Keratinocyte (primary cell): ENCODE results near the gene TMCO4. TPM values are rescaled to one million over a fixed set of nuclear protein-coding genes. Genes with fewer than 3 reads are reported as not detected.
"Not testable (repeated sequence)": the region's sequence is repeated elsewhere in the genome, so short reads cannot be mapped to it uniquely, and the experiment has no call there.

Source experiments
- DNase-seq: peaks from one replicate; pipeline ENCODE4 v3.0.0-alpha.2; 2011; ENCODE audit warnings: low read depth, missing footprints, low spot score
- FAIRE-seq: peaks from 2 replicates; lab custom pipeline; 2011; peaks lifted over from hg19 to GRCh38; lab: Jason Lieb, UNC
- H2AFZ ChIP-seq: 2 replicates; pipeline ENCODE4 v1.6.0; 2012; ENCODE audit warnings: low read length, control low read depth, inconsistent platforms; ENCODE audit not compliant: control insufficient read depth
- H3K27ac ChIP-seq: 2 replicates; pipeline ENCODE4 v1.5.1; 2011; ENCODE audit warnings: low read length; ENCODE audit not compliant: control insufficient read depth, insufficient read depth
- H3K27me3 ChIP-seq: 3 replicates; pipeline ENCODE4 v1.6.0; 2011; ENCODE audit warnings: low read length; ENCODE audit not compliant: control insufficient read depth, insufficient read depth; ENCODE audit errors: extremely low read depth
- H3K36me3 ChIP-seq, 2 experiments: 2 replicates in 1 of 2; 3 replicates in 1 of 2; pipeline ENCODE4 v1.5.1; 2011; ENCODE audit warnings: low read length in 2 of 2, mild to moderate bottlenecking in 1 of 2; ENCODE audit not compliant: control insufficient read depth in 2 of 2, insufficient read depth in 2 of 2; ENCODE audit errors: extremely low read depth in 1 of 2
- H3K4me1 ChIP-seq: 3 replicates; pipeline ENCODE4 v1.5.1; 2011; ENCODE audit warnings: low read length; ENCODE audit not compliant: control insufficient read depth, insufficient read depth; ENCODE audit errors: extremely low read depth
- H3K4me2 ChIP-seq: 3 replicates; pipeline ENCODE4 v1.6.0; 2011; ENCODE audit warnings: low read depth, low read length; ENCODE audit not compliant: control insufficient read depth, insufficient read depth; ENCODE audit errors: extremely low read depth
- H3K4me3 ChIP-seq, 3 experiments: fragments of 200-600 bp in 1 of 3; sonication (generic) in 1 of 3; 2 replicates in 2 of 3; 3 replicates in 1 of 3; pipeline ENCODE4 v1.5.1; 2011 to 2016; ENCODE audit warnings: low read length in 3 of 3, mild to moderate bottlenecking in 3 of 3, control low read depth in 2 of 3, inconsistent platforms in 1 of 3, low read depth in 1 of 3, mixed read lengths in 1 of 3, mixed run types in 1 of 3, moderate library complexity in 1 of 3; ENCODE audit not compliant: control insufficient read depth in 2 of 3, insufficient read depth in 2 of 3; ENCODE audit errors: extremely low read depth in 1 of 3
- H3K79me2 ChIP-seq: 2 replicates; pipeline ENCODE4 v1.6.0; 2012; ENCODE audit warnings: low read length; ENCODE audit not compliant: control insufficient read depth, insufficient read depth
- H3K9ac ChIP-seq: 3 replicates; pipeline ENCODE4 v1.6.0; 2011; ENCODE audit warnings: low read length; ENCODE audit not compliant: control insufficient read depth, insufficient read depth; ENCODE audit errors: extremely low read depth
- H3K9me1 ChIP-seq: 3 replicates; pipeline ENCODE4 v1.6.0; 2011; ENCODE audit warnings: low read length; ENCODE audit not compliant: control insufficient read depth, insufficient read depth; ENCODE audit errors: extremely low read depth
- H3K9me3 ChIP-seq: 2 replicates; pipeline ENCODE4 v1.5.1; 2012; ENCODE audit warnings: low read depth, low read length; ENCODE audit not compliant: control insufficient read depth
- H4K20me1 ChIP-seq: 3 replicates; pipeline ENCODE4 v1.6.0; 2011; ENCODE audit warnings: low read length; ENCODE audit not compliant: control insufficient read depth, insufficient read depth; ENCODE audit errors: extremely low read depth
- EZH2 ChIP-seq: IDR thresholded peaks from one replicate; pipeline ENCODE4 v1.6.1; 2012; ENCODE audit warnings: inconsistent platforms, mild to moderate bottlenecking, low read length, moderate library complexity
- dilution Hi-C: fragments of 300-500 bp; cut with MboI; formaldehyde crosslinking; loops from one replicate; pipeline ENCODE4 v1.7.0; 2020; ENCODE audit warnings: low sequenced_read_pairs; ENCODE audit not compliant: extremely low pct_ligation_motif_present
- polyA minus RNA-seq, 3 experiments: library from RNA; depleted of rRNA, polyadenylated mRNA; stranded (reverse); fragments of >200 nt; gene quantifications; 1 replicate in 1 of 3; 2 replicates in 1 of 3; 3 replicates in 1 of 3; pipeline ENCODE4 v1.2.3, GENCODE V29; 2011
- polyA plus RNA-seq, 5 experiments: library from polyadenylated mRNA; depleted of rRNA in 3 of 5; stranded (reverse) in 3 of 5; stranded (forward) in 1 of 5; unstranded in 1 of 5; fragments of >200 nt; gene quantifications; 1 replicate in 1 of 5; 2 replicates in 3 of 5; 3 replicates in 1 of 5; pipeline versions ENCODE4 v1.2.1 to v1.2.3, GENCODE V29; 2011 to 2012; ENCODE audit warnings: missing spikeins in 2 of 5, low read depth in 1 of 5, low replicate concordance in 1 of 5
- TF ChIP-seq, protein P1 (sequence below), 3 experiments: IDR thresholded peaks in 1 of 3; conservative IDR thresholded peaks in 1 of 3; optimal IDR thresholded peaks in 1 of 3; 2 replicates in 2 of 3; 3 replicates in 1 of 3; pipeline versions ENCODE3 to v1.5.1; 2011; ENCODE audit warnings: low read length in 3 of 3, mild to moderate bottlenecking in 3 of 3, moderate library complexity in 2 of 3, control low read depth in 1 of 3, inconsistent platforms in 1 of 3; ENCODE audit not compliant: insufficient read depth in 2 of 3; ENCODE audit errors: extremely low read depth in 1 of 3

TMCO4 gene
- polyA plus RNA-seq (1.2 to 2.2 TPM (median 1.2 TPM) in 3 replicates), polyA minus RNA-seq (1.3 to 2.5 TPM (median 1.8 TPM) in 3 replicates)
- polyA plus RNA-seq (2011; ENCODE audit: low read depth) = 0.54 TPM
- 1.6 and 1.7 TPM in 2 replicates for polyA plus RNA-seq (2011; cell fraction: cytosol; rRNA removed)
- polyA plus RNA-seq (2011; cell fraction: nucleus; rRNA removed) = 2.0 and 2.4 TPM in 2 replicates
- 0.52 and 2.2 TPM in 2 replicates for polyA plus RNA-seq (2012; ENCODE audit: low replicate concordance)
- 1.5 TPM for polyA minus RNA-seq (2011; cell fraction: cytosol; rRNA and poly(A)+ RNA removed)
- polyA minus RNA-seq (2011; cell fraction: nucleus; rRNA and poly(A)+ RNA removed) = 1.7 and 2.1 TPM in 2 replicates

- H2AFZ ChIP-seq = peak within 1 kb of the TSS; percentile 83
- no peaks in the 10 kb centered on the region for H3K36me3 ChIP-seq
- dilution Hi-C loops = no loop called here
- peaks cover 6% of the 10 kb centered on the region for H3K27me3 ChIP-seq
- H3K27ac ChIP-seq = no peak within 1 kb of the TSS
- no peak for TF ChIP-seq EZH2
- TF ChIP-seq, protein P1, sequence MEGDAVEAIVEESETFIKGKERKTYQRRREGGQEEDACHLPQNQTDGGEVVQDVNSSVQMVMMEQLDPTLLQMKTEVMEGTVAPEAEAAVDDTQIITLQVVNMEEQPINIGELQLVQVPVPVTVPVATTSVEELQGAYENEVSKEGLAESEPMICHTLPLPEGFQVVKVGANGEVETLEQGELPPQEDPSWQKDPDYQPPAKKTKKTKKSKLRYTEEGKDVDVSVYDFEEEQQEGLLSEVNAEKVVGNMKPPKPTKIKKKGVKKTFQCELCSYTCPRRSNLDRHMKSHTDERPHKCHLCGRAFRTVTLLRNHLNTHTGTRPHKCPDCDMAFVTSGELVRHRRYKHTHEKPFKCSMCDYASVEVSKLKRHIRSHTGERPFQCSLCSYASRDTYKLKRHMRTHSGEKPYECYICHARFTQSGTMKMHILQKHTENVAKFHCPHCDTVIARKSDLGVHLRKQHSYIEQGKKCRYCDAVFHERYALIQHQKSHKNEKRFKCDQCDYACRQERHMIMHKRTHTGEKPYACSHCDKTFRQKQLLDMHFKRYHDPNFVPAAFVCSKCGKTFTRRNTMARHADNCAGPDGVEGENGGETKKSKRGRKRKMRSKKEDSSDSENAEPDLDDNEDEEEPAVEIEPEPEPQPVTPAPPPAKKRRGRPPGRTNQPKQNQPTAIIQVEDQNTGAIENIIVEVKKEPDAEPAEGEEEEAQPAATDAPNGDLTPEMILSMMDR (optimal IDR thresholded peaks at IDR 0.05 in 1 of 3, IDR thresholded peaks at IDR 0.05 in 1 of 3, conservative IDR thresholded peaks at IDR 0.05 in 1 of 3; ENCODE audit: extremely low read depth in 1 of 3, insufficient read depth in 2 of 3, low read length in 3 of 3) = peak in 1 of 3 experiments; percentile 39
- H3K9me1 ChIP-seq = no peaks in the 10 kb centered on the region
- no peaks in the 10 kb centered on the region for H3K79me2 ChIP-seq
- H3K4me2 ChIP-seq = peak within 1 kb of the TSS; percentile 74
- no peaks in the 10 kb centered on the region for H3K9me3 ChIP-seq
- peak within 1 kb of the TSS; percentile 61 for H3K9ac ChIP-seq
- peak within 1 kb of the TSS; percentile 30 to 72 (median 69) for H3K4me3 ChIP-seq
- FAIRE-seq (no peak), DNase-seq (no peak)
- peaks cover 3% of the 10 kb centered on the region for H3K4me1 ChIP-seq
- no peaks in the 10 kb centered on the region for H4K20me1 ChIP-seq
Observed at GRCh38 chr1:19799230-19800075, at the start of gene TMCO4. TSS of gene TMCO4 (minus strand) at chr1:19799916. CDS start at chr1:19780758, 19,158 bp downstream.

DNA sequence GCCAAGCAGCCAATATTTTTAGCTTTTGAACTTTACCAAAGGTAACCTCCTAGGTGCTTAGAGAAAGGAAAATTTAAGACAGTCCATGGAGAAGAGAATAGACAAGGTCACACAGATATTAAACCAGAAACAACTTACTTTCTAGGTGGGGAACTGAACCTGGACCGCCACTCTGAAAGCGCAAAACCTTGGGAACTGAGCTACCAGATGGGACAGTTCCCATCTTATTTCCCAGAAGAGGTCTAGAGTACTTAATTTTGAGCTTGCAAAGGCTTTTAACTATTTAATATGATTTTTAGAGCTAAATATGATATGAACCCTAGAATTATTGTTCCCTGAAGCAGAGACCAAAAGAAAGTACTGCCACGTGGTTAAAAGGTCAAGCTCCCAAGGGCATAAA lies 49.6 kb upstream of the TMCO4 start:
- FAIRE-seq, dilution Hi-C loops, H3K4me3 ChIP-seq, H4K20me1 ChIP-seq, H3K79me2 ChIP-seq, H3K27me3 ChIP-seq, H3K4me1 ChIP-seq, H2AFZ ChIP-seq, H3K9ac ChIP-seq, H3K4me2 ChIP-seq, H3K9me3 ChIP-seq, H3K27ac ChIP-seq, H3K36me3 ChIP-seq, H3K9me1 ChIP-seq, DNase-seq: not testable (repeated sequence)

DNA sequence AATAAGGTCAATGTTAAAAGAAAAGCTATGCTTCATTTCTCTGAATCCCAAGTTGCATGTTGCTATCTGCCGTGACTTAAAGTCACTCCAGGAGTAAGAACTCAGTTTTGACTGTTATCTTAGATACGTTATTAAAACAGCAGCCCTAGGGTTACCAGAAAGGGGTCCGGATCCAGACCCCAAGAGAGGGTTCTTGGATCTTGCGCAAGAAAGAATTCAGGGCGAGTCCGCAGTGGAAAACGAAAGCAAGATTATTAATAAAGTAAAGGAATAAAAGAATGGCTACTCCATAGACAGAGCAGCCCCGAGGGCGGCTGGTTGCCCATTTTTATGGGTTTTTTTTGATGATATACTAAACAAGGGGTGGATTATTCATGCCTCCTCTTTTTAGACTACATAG lies 47.6 kb upstream of the TMCO4 start:
- H3K36me3 ChIP-seq, dilution Hi-C loops, H2AFZ ChIP-seq, H3K9ac ChIP-seq, H3K4me2 ChIP-seq, FAIRE-seq, H4K20me1 ChIP-seq, DNase-seq, H3K79me2 ChIP-seq, H3K9me3 ChIP-seq, H3K27me3 ChIP-seq, H3K27ac ChIP-seq, H3K4me1 ChIP-seq, H3K4me3 ChIP-seq, H3K9me1 ChIP-seq: not testable (repeated sequence)
